Activated CD4-positive, alpha-beta T cell treated with anti-CD3 and anti-CD28 coated beads, Interleukin-2, amount 10 ng/mL, durations not matched to agents 7 days and 5 days (primary cell): ENCODE measurements around the gene ATP6V1C2. TPM values are rescaled to one million over a fixed set of nuclear protein-coding genes. Genes with fewer than 3 reads are reported as not detected.

Experiments used
- CTCF ChIA-PET: fragments of 350-600 bp; sonication (Branson Sonifier 250); formaldehyde crosslinking; loops from one replicate; lab custom pipeline; 2021; ENCODE audit warnings: antibody characterized with exemption; lab: Charles Lee
- POLR2A ChIA-PET: fragments of 350-600 bp; sonication (Branson Sonifier 250); formaldehyde crosslinking; loops from one replicate; lab custom pipeline; 2021; ENCODE audit warnings: antibody characterized with exemption; lab: Charles Lee
- DNase-seq: peaks from one replicate; pipeline ENCODE4 v3.0.0-alpha.2; 2020
- H3K27ac Mint-ChIP-seq: one replicate; pipeline ENCODE4 v1.8.0; 2021; ENCODE audit warnings: mild to moderate bottlenecking, moderate library complexity, mixed read lengths
- H3K27me3 Mint-ChIP-seq: one replicate; pipeline ENCODE4 v1.8.0; 2021; ENCODE audit warnings: mixed read lengths
- H3K36me3 Mint-ChIP-seq: one replicate; pipeline ENCODE4 v1.8.0; 2021; ENCODE audit warnings: low read depth, mixed read lengths
- H3K4me1 Mint-ChIP-seq: one replicate; pipeline ENCODE4 v1.8.0; 2021; ENCODE audit warnings: mixed read lengths
- H3K4me3 Mint-ChIP-seq: one replicate; pipeline ENCODE4 v1.8.0; 2021; ENCODE audit warnings: mild to moderate bottlenecking, moderate library complexity, mixed read lengths
- H3K9me3 Mint-ChIP-seq: one replicate; pipeline ENCODE4 v1.8.0; 2021; ENCODE audit warnings: mixed read lengths
- total RNA-seq, 2 experiments: library from RNA; stranded (reverse); gene quantifications; one replicate each; pipeline ENCODE4 v1.2.3, GENCODE V29; 2021

ATP6V1C2 gene
- total RNA-seq, 2 experiments from 2014 or later: not detected

- H3K4me3 Mint-ChIP-seq: no peak overlapping the region
- POLR2A ChIA-PET: no interaction called here
- H3K27me3 Mint-ChIP-seq: peaks cover 24% of the 10 kb centered on the region
- DNase-seq: no peak
- H3K27ac Mint-ChIP-seq: no peak overlapping the region
- H3K36me3 Mint-ChIP-seq: no peaks in the 10 kb centered on the region
- no peaks in the 10 kb centered on the region for H3K9me3 Mint-ChIP-seq
- CTCF ChIA-PET: interaction anchor here (2.0 to 4.5 kb wide), 2 partner anchors 294 to 302 kb away, joined by 7 to 34 read pairs; a partner anchor contains a TSS
- peaks cover 7% of the 10 kb centered on the region for H3K4me1 Mint-ChIP-seq
Measured at GRCh38 chr2:10830203-10830602, 108.8 kb downstream of the ATP6V1C2 start.

- no peak overlapping the region for H3K27ac Mint-ChIP-seq
- peaks cover 7% of the 10 kb centered on the region for H3K4me1 Mint-ChIP-seq
- CTCF ChIA-PET: interaction anchor here (1.0 to 4.5 kb wide), 5 partner anchors 10 to 407 kb away, joined by 3 to 34 read pairs (median 4); a partner anchor contains a TSS
- no peaks in the 10 kb centered on the region for H3K9me3 Mint-ChIP-seq
- POLR2A ChIA-PET: no interaction called here
- H3K36me3 Mint-ChIP-seq: no peaks in the 10 kb centered on the region
- no peak for DNase-seq
- peaks cover 19% of the 10 kb centered on the region for H3K27me3 Mint-ChIP-seq
- no peak overlapping the region for H3K4me3 Mint-ChIP-seq
Measured at GRCh38 chr2:10830641-10831399, 109.4 kb downstream of the ATP6V1C2 start.

GRCh38 chr2:10831400-10831985 lies 110.1 kb downstream of the ATP6V1C2 start:
- Mint-ChIP-seq H3K36me3 (no peaks in the 10 kb centered on the region), H3K27ac (no peak overlapping the region), H3K4me1 (peaks cover 7% of the 10 kb centered on the region), H3K27me3 (peaks cover 16% of the 10 kb centered on the region), H3K4me3 (no peak overlapping the region), H3K9me3 (no peaks in the 10 kb centered on the region)
- DNase-seq: no peak
- ChIA-PET POLR2A (no interaction called here), CTCF (interaction anchor here (1.0 to 4.5 kb wide), 8 partner anchors 11 to 406 kb away, joined by 3 to 34 read pairs (median 4); a partner anchor contains a TSS)

- Mint-ChIP-seq H3K4me1 (peaks cover 7% of the 10 kb centered on the region), H3K4me3 (no peak overlapping the region), H3K27ac (peak overlapping the region; percentile 50), H3K36me3 (no peaks in the 10 kb centered on the region), H3K27me3 (peaks cover 13% of the 10 kb centered on the region), H3K9me3 (no peaks in the 10 kb centered on the region)
- ChIA-PET POLR2A (interaction anchor here (0.5 kb wide), 2 partner anchors 272 to 709 kb away, joined by 3 read pairs; no protein-coding TSS in a partner anchor), CTCF (interaction anchor here (0.5 to 4.5 kb wide), 25 partner anchors 9 to 1386 kb away, joined by 3 to 34 read pairs (median 4); a partner anchor contains a TSS)
- DNase-seq: peak; percentile 86
Measured at GRCh38 chr2:10832203-10832936, 110.9 kb downstream of the ATP6V1C2 start.

- no peak overlapping the region for H3K4me3 Mint-ChIP-seq
- DNase-seq: no peak
- ChIA-PET POLR2A (interaction anchor here (0.5 kb wide), 1 partner anchor 271 kb away, joined by 3 read pairs; no protein-coding TSS in a partner anchor), CTCF (interaction anchor here (0.5 to 4.5 kb wide), 24 partner anchors 9 to 1386 kb away, joined by 3 to 34 read pairs (median 4); a partner anchor contains a TSS)
- H3K9me3 Mint-ChIP-seq: no peaks in the 10 kb centered on the region
- H3K27me3 Mint-ChIP-seq: peaks cover 15% of the 10 kb centered on the region
- no peaks in the 10 kb centered on the region for H3K36me3 Mint-ChIP-seq
- H3K27ac Mint-ChIP-seq: no peak overlapping the region
- peaks cover 7% of the 10 kb centered on the region for H3K4me1 Mint-ChIP-seq
Measured at GRCh38 chr2:10833021-10833420, 111.6 kb downstream of the ATP6V1C2 start.

- Mint-ChIP-seq H3K27me3 (peaks cover 15% of the 10 kb centered on the region), H3K9me3 (no peaks in the 10 kb centered on the region), H3K4me3 (no peak overlapping the region), H3K36me3 (no peaks in the 10 kb centered on the region), H3K27ac (no peak overlapping the region), H3K4me1 (peaks cover 7% of the 10 kb centered on the region)
- no peak for DNase-seq
- ChIA-PET POLR2A (no interaction called here), CTCF (interaction anchor here (3.2 to 4.5 kb wide), 2 partner anchors 296 to 298 kb away, joined by 12 to 34 read pairs; a partner anchor contains a TSS)
Measured at GRCh38 chr2:10834068-10834655, 112.7 kb downstream of the ATP6V1C2 start.

Other genes with a start within 250 kb of the ATP6V1C2 start
- 10 to 100 TPM; 24.8 to 28.2 TPM for gene NOL10, start 31.7 kb upstream of the ATP6V1C2 start, total RNA-seq
- 100 to 1,000 TPM; 127 to 136 TPM for gene PDIA6, start 91.2 kb downstream of the ATP6V1C2 start, total RNA-seq
- gene KCNF1, start 190.3 kb downstream of the ATP6V1C2 start, total RNA-seq: not detected